GM19463 (cell line): ENCODE measurements around the gene CHST6.
"Not testable (repeated sequence)": the region's sequence is repeated elsewhere in the genome, so short reads cannot be mapped to it uniquely, and the experiment has no call there.

Source experiments
- ATAC-seq: cut with Tn5 transposase; IDR thresholded peaks from one replicate; pipeline ENCODE4 v1.9.1; 2021; ENCODE audit warnings: mild to moderate bottlenecking, moderate library complexity; ENCODE audit not compliant: unreplicated experiment

The CHST6 gene

DNA sequence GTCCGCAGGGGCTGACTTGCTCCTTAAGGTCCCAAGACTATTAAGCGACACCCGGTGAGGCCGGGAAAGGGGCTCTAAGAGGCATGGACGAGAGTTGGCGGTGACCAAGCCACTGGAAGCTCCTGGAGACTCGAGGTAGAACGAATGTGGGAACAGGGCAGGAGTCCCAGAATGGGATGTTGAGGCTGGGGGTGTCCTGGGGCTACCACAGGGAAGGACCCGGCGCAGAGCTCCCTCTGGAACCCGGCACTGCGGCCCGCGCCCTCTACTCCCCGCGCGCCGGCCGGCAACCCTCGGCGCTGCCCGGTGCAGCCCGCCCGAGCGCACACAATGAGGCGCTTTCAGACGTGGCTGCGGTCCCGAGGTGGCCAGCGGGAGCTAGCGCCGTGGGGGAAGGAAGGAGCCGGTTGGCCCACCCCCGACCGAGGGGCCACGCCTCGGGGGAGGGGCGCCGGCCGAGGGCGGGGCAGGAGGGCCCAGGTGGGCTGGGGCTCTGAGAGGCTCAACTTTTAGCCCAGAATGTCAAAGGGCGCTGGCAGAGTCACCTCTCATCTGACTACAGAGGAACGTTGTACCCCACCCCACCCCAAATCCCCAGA, at the start of gene CHST6:
Gene CHST6, minus strand, starts transcription at position 366 of the 599 bp plus-strand sequence. CDS start 15,613 bp downstream, outside the sequence.
- ATAC-seq = peak; percentile 68

DNA sequence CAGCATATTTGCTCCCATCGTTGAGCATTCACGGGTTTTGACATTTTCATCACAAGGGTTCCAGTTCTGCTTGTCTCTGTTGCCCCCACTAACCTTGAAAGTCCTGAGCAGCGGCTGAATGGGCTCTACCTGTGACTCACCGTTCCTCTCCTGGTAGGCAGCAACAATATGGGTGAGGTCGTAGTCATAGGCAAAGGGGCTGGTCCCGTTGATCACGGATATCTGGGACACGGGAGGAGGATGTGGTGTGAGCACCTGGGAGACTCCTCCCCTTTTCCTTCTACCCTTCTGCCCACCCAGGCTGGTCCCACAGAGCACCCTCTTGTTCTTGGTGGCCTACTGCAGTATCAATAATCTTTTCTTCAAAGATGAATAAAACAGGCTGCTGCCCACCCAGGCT, 47.2 kb upstream of the CHST6 start:
- not testable (repeated sequence) for ATAC-seq

DNA sequence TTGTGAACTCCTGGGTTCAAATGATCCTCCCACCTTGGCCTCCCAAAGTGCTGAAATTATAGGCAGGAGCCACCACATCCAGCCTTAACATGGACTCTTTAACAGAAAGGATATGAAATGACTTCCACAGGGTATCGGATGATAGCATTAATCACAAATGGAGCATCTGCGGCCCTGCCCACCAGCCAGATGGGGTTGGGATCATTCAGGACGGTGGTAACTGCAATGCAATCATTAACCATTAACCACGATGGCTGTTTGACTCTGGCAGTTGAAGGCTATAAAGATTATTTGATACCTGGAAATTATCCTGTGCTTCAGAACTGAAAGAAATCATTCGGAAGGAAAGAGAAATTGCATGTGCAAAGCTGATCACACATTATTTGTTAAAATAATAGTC, 46.0 kb upstream of the CHST6 start:
- no peak for ATAC-seq

DNA sequence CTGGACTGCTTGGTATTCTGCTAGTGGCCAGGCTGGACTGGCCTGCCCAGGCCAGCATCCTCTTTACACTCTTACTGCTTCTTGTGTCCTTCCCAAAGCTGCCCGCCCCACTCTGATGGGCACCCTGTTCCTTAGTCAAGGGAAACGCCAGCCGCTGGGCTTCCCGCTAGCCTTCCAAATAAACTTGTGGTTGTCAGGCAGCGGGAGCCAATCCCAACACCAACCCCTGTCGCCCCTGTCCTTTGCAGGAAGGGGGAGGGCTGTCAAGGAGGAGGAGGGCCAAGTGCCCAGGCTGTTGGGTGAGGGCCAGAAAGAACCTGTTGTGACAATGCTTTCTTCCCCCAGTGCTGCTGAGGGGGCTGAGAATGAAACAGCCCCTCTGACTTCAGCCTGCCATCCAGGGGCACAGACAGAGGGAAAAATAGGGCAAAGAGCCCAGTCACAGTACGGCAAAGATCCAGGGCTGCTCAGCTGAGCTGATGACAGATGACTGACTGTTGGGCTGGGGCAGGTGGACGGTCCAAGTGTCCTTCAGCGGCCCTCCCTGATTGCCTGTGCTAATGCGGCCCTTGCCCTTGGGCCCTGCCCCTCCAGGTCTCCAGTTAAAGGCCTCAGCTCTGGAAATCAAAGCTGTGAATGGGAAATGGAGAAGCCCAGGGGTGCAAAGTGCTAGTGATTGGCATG, 43.8 kb upstream of the CHST6 start:
- not testable (repeated sequence) for ATAC-seq

DNA sequence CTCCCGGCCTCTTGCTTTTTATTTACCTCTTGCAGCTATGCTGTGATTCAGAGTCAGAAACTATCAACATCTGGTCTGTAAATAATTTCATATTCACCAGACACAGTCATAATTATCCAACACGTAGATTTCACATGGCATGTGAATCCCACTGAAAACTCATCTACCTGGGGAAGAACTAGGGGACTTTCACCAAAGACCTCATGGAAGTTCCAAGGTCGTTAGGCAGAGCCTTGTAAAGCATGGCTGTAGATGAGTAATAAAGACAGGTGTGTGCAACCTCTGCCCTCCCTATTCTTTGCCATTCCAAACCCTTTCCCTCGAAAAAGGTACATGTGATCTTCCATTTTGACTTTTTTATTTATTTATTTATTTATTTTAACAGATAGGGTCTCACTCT, 42.5 kb upstream of the CHST6 start:
- ATAC-seq = no peak

DNA sequence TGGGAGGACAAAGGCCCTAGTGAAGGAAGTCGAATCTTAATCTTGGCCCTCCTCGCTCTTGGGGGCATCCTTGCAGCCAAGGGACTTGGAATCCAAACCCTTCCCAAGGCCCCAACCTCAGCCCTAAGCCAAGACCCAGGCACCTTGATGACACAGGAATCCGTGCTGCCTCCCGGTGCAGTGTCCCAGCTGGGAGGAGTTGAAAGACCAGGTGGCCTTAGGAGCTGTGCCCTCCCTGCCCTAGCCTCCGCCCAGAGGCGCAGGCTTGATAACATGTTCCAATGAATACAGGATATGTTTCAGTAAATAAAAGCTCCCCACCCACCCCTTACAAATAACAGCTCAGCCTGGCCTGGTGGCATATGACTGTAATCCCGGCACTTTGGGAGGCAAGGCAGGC, 40.7 kb upstream of the CHST6 start, which contains the start of gene CHST5:
Gene CHST5, minus strand, starts transcription at position 208 of the 400 bp plus-strand sequence. CDS start 5,724 bp downstream, outside the sequence.
- ATAC-seq = no peak

DNA sequence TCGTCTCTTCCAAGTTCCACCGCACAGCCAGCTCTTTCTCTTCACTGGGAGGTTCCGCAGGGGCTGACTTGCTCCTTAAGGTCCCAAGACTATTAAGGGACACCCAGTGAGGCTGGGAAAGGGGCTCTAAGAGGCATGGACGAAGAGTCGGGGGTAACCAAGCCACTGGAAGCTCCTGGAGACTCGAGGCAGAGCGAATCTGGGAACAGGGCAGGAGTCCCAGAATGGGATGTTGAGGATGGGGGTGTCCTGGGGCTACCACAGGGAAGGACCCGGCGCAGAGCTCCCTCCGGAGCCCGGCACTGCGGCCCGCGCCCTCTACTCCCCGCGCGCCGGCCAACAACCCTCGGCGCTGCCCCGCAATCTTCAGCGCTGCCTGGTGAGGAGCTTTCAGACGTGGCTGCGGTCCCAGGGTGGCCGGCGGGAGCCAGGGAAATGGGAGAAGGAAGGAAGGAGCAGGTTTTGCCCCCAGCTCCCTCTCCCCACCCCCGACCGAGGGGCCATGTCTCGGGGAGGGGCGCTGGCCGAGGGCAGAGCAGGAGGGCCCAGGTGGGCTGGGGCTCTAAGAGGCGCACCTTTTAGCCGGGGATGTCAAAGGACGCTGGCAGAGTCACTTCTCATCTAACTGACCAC, 40.1 kb upstream of the CHST6 start:
- no peak for ATAC-seq

DNA sequence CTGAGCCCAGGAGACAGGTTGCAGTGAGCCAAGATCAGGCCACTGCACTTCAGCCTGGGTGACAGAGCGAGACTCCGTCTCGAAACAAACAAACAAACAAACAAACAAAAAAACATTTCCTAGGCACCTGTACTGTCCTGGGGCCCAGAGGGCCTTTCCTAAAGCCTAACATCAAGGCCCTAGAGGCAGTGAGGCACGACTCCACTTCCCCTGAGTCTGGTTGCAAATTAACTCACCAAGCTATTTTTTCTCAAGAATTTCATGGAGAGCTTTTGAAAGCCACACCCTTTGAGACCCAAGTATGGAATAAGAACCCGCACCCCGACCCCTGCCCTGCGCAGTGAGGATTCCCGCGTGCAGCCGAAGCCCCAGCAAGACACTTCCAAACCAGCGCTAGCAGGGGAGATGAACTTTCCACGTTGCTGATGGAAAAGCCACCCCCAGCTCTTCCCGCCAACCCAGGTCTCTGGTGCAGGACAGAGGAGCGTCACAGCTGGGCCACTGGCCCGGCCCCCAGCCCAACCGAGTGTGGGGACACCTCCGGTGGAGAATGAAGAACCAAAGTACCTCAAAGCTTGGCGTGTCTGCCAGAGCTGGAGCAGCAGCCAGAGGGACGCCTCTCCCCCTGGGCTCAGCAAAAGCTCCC, 39.4 kb upstream of the CHST6 start:
- ATAC-seq = no peak

DNA sequence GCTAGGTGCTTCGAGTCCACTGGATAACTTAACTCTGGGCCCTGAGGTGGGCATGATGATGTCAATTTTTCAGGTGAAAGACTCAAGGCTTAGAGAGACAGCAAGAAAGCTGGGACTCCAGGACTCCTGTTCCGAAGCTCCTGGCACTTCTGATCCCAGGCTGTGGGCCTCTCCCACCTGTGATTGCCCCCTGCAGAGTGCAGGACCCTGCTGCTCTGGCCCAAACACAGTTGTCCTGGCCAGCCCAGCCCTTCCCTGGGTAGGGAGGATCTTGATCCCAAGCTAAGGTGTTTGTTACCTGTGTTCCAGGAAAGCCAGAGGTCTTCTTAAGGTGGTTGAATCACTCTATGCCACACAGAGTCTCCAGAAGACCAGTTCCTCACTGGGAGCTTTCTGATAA, 37.5 kb upstream of the CHST6 start:
- no peak for ATAC-seq

DNA sequence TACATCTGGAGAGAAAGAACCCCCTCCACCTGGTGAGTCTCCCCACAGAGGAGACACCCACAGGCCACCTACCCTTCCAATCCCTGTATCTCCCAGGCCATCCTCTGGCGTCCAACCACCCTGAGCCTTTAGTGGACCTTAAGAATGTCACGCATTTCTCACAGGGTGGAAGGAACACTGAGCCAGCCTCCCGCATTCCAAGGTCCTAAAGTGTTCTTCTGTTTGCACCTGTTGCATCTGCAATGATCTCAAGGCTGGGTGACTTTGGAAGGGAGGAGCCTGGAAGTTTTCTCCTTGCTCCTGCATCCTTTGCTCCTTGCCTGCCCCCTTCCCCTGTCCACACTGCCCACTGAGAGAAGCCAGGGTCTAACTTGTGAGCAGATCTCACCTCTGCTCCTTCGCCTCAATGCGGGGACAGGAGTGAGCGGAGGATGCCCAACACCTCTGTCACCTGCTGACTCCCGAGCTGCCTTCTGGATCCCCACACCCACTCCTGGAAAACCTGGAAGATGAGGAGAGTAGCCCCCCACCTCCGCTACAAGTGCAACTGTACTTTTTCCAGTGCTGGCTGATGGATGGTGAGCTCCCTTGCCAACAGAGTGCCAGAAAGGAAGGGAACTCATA, 37.0 kb upstream of the CHST6 start:
- ATAC-seq = no peak

DNA sequence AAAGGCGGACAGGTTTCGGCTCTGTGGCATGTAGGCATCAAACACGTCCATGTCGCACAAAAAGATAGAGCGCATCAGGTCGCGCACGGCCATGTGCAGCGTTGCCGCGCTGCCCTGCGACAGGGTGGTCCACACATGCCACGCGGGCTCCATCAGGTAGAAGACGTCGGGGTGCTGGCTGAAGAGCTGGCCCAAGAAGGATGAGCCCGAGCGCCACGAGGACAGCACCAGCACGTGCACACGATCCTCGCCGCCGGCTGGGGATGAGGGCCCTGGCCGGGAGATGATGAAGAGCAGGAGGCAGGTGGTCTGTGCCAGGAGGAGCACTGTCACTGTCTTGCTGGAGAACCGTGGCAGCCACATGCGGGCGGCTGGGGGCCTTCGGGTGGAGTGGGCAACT, 34.7 kb upstream of the CHST6 start:
- no peak for ATAC-seq

DNA sequence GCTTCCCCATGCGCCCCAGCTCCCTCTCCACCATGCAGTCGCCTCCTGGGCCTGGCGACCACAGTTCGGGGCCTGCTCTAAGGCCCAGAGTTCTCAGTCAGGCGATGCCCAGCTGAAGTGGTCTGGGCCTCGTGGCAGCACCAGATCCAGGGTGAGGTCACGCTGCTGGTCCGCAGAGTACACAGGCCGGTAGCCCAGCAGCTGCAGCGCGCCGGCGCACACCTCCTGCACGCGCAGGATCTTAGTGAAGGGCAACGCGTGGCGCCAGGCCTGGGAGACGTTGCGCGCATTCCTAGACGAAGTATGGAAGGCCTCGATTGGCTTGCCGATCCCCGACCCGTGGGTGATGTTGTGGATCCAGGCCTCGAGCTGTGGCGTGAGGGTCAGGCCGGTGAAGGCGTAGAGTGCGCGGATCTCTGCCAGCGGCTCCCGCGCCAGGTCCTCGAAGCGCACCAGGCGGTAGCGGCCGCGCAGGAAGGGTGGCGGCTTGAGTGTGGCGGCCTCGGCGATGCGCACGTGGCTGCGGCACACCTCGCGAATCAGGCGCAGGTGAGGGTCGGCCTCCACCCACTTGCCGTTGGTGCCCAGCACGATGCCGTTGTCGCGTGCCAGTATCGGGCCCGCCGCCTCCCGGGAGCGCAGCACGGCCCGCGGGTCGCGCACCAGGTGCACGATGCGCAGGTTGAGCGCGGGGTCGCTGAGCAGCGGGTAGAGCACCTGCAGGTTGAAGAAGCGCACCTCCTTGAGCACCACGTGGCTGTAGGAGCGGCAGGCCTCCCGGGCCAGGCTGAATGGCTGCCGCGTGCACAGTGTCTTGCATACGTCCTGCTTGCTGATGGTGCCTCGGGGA, 34.0 kb upstream of the CHST6 start:
- ATAC-seq = no peak

DNA sequence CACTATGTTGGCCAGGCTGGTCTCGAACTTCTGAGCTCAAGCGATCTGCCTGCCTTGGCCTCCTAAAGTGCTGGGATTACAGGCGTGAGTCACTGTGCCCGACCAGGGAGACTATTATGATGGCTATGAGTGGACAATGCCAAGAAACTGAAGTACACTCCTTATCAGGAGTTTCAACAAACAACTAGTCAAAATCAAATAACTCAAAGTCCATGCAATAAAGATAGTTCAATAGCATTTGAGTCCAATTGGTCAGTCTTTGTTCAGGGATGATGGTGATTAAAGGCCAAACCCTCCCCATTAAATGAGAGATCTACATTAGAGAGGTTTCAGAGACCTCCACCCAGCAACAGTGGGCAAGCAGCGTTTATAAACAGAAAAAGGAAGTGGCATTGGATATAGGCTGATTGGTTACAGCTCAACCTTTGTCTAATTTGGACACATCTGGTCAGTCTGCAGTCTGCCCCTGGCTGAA, 32.6 kb upstream of the CHST6 start:
- no peak for ATAC-seq

DNA sequence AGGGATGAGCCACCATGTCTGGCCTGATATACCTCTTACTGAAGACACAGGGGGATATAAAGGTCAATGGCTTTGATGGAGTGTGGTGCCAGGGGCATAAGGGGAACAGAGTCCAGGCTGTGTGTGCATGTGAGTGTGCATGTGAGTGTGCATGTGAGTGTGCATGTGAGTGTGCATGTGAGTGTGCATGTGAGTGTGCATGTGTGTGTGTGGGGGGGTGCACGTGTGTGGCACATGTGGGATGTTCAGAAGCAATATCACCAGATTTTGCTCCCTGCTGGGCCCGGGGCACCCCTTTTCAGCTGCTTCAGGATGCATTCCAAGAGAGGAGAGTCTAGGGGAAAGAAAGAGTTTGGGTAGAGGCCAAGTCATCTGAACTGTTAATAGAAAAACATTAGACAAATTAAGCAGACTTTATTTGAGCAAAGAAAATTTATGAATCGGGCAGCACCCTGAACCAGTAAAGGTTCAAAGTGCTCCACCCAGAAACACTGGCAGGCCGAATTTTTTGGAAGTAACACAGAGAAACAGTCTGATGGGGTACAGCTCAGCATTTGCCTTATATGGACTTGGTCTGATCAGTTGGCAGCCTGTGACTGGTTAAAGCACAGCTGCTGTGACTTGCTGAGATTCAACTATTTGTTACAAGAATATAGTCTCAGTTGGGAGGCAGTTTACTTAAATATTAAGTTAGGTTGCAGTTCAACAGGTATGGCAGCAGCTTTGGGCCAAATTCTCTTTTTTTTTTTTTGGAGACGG, 31.0 kb upstream of the CHST6 start:
- no peak for ATAC-seq

DNA sequence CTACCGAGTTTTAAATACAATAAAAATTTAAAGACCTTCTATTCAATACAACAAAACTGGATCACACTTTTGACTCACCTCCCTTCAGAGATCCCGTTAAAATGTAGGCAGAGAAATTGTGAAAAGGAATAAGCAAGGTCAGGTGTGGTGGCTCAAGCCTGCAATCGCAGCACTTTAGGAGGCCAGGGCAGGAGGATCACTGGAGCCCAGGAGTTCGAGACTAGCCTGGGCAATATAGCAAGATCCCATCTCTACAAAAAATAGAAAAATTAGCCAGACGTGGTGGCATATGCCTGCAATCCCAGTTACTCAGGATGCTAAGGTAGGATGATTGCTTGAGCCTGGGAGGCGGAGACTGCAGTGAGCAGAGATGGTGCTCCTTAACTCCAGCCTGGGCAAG, 23.9 kb upstream of the CHST6 start:
- no peak for ATAC-seq

DNA sequence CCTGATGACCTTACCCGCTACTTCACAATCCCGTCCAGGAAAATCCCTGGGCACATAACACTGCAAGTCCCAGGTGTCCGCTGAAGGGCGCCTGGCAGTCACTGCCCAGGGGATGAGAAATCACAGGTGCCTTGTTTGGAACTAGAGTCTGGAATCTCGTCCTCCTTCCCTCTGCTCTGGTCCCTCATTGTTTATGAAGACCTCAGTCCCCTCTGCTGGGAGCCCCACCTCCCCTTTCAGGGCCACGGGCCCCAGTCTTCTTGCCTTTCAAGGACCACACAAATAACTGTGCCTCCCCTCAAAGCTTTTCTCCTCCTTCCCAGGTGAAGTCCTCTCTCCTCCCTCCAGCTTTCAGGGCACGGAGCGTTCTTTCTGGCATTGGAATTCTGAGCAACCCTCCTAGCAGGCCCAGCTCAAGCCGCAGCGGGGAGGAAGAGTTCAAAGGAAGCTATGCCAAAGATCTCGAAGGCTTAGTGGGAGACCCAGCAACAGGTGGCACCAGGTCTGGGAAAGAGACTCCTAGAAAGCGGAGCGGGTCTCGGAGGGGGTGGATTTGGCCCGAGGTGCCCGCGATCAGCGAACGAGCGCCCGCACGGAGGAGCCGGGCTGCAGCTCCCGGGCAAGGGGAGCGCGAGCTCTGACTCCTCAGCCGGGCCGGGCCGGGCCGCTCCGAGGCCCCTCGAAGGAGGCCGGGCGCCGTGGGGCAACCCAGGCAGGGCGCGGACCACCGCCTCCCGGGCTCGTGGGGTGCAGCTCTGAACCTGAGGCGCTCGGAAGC, 21.1 kb upstream of the CHST6 start:
- peak; percentile 15 for ATAC-seq

DNA sequence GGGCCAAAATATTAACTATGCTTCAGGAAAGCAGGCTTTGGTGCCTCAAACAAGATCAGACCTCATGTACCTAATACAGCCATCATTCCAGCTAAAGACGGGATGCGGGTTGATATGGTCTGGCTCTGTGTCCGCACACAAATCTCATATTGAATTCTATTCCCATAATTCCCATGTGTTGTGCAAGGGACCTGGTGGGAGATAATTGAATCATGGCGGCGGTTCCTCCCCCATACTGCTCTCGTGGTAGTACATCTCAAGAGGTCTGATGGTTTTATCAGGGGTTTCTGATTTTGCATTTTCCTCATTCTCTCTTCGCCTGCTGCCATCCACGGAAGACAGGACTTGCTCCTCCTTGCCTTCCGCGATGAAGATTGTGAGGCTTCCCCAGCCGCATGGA, 19.1 kb upstream of the CHST6 start:
- ATAC-seq = no peak

DNA sequence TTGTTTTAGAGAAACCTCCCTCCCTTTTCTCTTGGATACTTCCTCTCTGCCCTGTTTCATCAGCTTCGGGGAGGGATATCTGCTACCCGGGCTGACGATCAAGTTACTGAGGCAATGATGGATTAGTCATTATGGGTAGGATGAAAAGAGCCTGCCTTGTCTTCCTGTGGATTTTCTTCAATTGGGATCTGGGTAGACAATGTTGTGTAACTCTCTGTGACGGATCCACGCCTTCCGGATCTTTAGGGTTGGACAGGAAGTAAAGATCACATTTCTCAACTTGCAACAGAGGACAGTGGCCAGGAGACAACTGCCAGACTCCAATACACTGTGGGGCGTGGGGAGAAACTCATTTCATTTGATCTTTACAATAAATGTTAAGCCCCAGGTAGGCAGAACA, 11.3 kb upstream of the CHST6 start:
- ATAC-seq = no peak

DNA sequence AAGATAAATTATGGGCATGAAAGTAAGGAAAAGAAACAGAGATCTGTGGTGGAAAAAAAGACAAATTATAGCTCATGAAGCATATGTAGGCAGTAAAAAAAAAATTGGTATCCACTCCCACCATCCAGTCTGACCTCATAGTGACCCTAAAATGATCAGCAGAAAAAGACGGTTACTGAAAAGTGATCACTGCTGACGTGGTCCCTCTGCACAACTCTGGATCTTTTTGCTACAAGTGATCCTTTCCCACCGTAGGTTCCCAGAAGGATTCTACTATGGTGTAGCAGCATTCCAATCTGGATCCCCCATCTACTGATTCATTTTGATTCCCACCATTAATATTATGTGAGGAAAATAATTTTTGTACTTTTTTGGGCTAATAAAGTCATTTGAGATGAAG, 10.9 kb upstream of the CHST6 start:
- ATAC-seq = no peak
